ENCODE measurements around the gene DYNLT2B.
"Not testable (repeated sequence)": the region's sequence is repeated elsewhere in the genome, so short reads cannot be mapped to it uniquely, and the experiment has no call there.

The DYNLT2B gene

DNA sequence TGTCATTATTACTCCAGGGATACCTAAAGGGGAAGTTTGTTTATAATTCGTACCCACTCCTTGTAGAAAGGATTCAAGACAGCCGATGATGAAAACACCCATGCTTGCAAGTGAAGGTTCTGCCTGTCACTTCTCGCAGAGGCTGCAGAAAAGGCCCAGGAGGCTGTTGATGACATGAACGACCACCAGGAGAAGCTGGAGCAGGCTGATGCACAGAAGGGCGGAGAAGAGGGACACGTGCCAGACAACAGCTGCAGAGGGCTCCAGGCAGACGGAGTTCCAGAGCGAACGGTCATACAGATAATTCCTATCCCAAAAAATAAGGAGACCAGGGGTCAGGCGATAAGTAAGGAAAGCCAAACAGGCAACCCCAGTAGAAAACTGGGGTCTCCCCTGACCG, 5.7 kb upstream of the DYNLT2B start:
- DNase-seq, result no peak

DNA sequence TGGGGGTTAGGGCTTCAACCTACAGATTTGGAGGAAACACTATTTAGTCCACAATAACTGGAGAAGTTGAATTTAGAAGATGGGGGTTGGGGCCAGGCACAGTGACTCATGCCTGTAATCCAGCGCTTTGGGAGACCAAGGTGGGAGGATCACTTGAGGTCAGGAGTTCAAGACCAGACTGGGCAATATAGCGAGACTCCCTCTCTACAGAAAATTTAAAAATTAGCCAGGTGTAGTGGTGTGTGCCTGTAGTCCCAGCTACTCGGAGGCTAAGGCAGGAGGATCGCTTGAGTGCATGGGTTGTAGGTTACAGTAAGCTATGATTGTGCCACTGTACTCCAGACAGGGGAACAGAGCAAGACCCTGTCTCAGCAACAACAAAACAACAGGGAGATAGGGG, 5.0 kb upstream of the DYNLT2B start:
- DNase-seq, result no peak

- no peak for DNase-seq
These were observed 3.1 kb upstream of the DYNLT2B start for GRCh38 chr3:196321162-196321561.

DNA sequence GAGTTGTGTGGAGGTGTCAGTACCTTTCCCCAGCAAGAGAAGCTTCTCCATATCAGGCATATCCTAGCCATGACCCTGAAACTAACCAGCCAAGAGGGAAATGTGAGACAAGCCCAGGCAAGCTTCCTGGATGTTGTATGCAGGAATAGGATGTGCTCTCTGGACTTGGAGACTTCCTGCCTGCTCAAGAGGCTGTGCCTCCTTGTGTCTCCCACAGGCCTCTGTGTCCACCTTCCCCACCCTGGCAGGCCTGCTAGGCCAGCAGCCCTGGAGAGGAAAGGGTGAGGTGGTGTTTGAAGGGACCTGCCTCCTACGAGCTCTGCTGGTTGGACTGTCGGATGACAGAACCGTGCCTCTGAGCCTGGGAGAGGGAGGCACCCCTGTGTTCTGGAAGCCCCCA, 2.1 kb upstream of the DYNLT2B start:
- DNase-seq, result no peak

GRCh38 chr3:196316799-196317686, 997 bp downstream of the DYNLT2B start:
- DNase-seq, result not testable (repeated sequence)

GRCh38 chr3:196315821-196316220, 2.2 kb downstream of the DYNLT2B start:
- no peak for DNase-seq

GRCh38 chr3:196314597-196314996, 3.4 kb downstream of the DYNLT2B start:
- no peak for DNase-seq

DNA sequence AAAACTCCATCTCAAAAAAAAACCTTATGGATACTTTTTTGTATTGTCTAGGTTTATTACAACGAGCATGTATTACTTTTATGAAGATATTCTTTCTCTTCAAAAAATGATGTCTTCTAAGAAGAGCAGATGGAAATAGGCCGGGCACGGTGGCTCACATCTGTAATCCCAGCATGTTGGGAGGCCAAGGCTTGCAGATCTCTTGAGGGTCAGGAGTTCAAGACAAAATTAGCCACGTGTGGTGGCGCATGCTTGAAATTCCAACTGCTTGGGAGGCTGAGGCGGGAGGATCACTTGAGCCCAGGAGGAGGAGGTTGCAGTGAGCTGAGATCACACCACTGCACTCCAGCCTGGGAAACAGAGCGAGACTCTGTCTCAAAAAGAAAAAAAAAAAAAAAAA, 4.0 kb downstream of the DYNLT2B start:
- not testable (repeated sequence) for DNase-seq

GRCh38 chr3:196302960-196303359, 15.1 kb downstream of the DYNLT2B start:
- not testable (repeated sequence) for DNase-seq

- not testable (repeated sequence) for DNase-seq
These were observed 15.5 kb downstream of the DYNLT2B start for GRCh38 chr3:196302551-196302950.

GRCh38 chr3:196298521-196298920, 19.5 kb downstream of the DYNLT2B start:
- no peak for DNase-seq

DNA sequence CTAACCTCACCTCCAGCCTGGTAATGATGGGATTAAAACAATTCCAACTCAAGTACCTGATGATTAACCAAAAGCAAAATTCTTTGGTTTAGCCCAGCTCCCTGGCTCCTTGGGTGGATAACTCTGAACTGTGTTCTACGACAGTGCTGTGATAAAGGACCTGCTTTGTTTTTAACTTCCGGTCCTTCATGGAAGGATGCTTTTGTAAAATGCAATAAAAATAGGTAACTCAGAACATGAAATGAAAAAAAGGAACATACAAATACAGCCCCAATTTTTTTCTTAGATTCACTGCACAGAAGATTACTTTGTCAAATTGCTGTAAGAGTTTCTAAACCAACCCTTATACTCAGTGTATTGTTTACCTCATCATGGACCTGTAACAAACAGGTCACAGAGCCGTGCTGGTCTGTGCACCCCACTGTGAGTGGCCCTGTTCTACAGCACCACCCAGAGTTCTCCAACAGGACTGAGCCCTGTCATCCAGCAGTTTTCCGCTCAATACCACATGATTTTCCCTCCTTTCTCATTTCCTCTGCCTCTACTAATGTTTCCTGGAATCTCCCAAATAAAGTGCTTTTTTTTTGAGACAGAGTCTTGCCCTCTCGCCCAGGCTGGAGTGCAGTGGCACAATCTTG, 25.6 kb downstream of the DYNLT2B start:
- no peak for DNase-seq

- DNase-seq, result peak; percentile 37
These were observed 29.9 kb downstream of the DYNLT2B start for GRCh38 chr3:196288141-196288460.

- peak; percentile 91 for DNase-seq
These were observed 30.4 kb downstream of the DYNLT2B start, which contains the start of gene PCYT1A for GRCh38 chr3:196287440-196288140. PCYT1A (minus strand) TSS chr3:196287726; CDS start chr3:196270531, 17,195 bp downstream.

GRCh38 chr3:196287090-196287439, 31.0 kb downstream of the DYNLT2B start:
- no peak for DNase-seq

- DNase-seq, result no peak
These were observed 33.6 kb downstream of the DYNLT2B start for GRCh38 chr3:196284396-196284795.

GRCh38 chr3:196281962-196282361, 36.1 kb downstream of the DYNLT2B start:
- DNase-seq, result no peak

- DNase-seq, result no peak
These were observed 37.2 kb downstream of the DYNLT2B start for GRCh38 chr3:196280689-196281440.

- DNase-seq, result no peak
These were observed 42.9 kb downstream of the DYNLT2B start for GRCh38 chr3:196275126-196275525.

DNA sequence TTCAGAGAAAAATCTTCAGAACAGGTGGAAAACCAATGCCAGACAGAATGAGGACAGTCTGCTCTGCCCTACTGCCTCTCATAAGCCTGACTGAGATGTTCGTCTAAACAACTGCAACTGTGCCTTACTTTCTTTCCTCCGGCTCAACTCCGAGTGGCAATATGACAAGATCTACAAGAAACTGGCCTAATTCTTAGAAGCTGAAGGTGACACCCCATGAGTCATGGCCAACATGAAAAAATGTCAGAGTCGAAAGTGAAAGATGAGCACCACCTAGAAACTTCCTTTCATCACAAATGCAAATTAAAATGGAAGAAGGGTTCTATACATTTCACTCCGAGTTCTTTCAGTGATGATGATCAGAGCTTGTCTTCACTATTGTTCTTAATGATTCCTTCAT, 43.5 kb downstream of the DYNLT2B start:
- no peak for DNase-seq

GRCh38 chr3:196273655-196274054, 44.4 kb downstream of the DYNLT2B start:
- no peak for DNase-seq

GRCh38 chr3:196272826-196273225, 45.2 kb downstream of the DYNLT2B start:
- no peak for DNase-seq

DNA sequence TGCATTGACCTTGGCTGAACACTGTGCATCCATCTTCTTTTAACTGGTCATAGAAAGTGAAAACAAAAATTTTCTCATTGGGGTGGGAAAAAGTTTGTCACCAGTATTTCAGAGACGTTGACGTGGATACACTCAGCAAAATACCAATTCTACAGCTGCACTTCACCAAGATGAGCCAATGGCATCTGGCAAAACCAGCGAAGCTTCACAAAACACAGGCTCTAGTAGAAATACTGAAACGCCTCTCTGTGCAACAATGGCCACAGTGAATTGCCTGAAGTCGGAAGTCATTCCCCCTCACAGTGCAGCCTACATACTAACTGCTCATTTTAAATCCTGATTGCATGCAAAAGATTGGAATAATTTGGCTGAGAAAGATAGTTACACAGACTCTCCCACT, 47.5 kb downstream of the DYNLT2B start:
- no peak for DNase-seq

All from NCI-H2029 (cell line).